Measurements from ENCODE around the gene PPP1R27.
A peak's percentile ranks its signal among the peaks of the same experiment; 100 is the strongest.
"Not testable (repeated sequence)": the region's sequence is repeated elsewhere in the genome, so short reads cannot be mapped to it uniquely, and the experiment has no call there.

The PPP1R27 gene

DNA sequence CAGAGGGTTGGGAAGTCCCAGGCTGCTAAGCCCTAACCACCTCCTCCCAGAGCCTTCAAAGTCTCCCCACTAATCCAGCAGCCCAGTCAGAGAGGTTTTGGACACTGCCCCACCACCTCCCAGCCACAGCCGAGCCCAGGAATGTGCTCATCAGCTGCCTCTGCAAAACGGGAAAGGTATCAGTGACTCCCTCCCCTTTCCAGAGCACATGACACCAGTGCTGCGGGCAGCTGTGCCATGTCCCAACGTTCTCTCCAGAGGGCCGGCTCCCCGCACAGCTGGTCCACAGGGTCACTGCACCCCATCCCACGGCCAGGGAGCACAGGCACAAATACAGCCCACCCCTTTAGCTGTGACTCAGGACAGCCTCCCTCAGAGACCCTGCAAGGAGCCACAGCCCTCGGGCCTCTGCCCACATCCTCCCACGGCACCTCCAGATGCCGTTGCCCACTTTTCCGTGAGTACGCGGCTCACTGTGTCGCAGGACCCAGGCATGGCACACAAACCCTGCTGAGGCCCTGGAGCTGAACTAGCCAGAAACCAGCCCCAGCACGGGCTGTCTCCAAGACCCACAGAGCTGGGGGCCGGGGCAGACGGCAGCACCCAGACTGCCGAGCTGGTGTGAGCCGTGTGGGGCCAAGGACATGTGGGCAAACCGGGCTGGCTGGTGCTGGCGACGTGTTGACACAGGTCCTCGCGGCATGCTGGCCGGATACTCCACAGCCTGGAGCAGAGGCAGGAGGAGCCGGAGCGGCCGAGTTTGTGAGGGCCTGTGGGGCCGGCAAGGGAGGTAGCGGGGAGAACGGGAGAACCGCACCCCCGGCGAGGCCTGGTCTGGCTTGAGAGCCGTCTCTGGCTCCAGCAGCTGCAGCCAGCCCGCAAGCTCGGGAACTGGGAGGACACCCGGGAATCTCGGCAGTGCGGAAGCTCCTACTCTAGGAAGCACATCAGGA lies 6.3 kb upstream of the PPP1R27 start:
- no peak for DNase-seq

DNA sequence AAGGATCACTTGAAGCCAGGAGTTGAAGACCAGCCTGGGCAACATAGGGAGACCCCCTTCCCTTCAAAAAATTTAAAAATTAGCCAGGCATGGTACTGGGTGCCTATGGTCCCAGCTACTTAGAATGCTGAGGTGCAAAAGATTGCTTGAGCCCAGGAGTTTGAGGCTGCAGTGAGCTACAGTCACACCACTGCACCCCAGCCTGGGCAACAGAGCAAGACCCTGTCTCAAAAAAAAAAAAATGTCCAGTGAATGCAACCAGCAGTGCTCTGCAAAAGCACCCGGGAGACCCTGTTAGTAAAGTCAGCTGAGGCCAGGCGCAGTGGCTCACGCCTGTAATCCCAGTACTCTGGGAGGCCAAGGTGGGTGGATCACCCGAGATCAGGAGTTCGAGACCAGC lies 5.2 kb upstream of the PPP1R27 start:
- DNase-seq: not testable (repeated sequence)

GRCh38 chr17:81839301-81839700 lies 4.5 kb upstream of the PPP1R27 start:
- DNase-seq: no peak

- DNase-seq: no peak
Measured at GRCh38 chr17:81838753-81839255, 4.0 kb upstream of the PPP1R27 start.

- no peak for DNase-seq
Measured at GRCh38 chr17:81837641-81838040, 2.8 kb upstream of the PPP1R27 start.

- no peak for DNase-seq
Measured at GRCh38 chr17:81833921-81834830, 674 bp downstream of the PPP1R27 start.

DNA sequence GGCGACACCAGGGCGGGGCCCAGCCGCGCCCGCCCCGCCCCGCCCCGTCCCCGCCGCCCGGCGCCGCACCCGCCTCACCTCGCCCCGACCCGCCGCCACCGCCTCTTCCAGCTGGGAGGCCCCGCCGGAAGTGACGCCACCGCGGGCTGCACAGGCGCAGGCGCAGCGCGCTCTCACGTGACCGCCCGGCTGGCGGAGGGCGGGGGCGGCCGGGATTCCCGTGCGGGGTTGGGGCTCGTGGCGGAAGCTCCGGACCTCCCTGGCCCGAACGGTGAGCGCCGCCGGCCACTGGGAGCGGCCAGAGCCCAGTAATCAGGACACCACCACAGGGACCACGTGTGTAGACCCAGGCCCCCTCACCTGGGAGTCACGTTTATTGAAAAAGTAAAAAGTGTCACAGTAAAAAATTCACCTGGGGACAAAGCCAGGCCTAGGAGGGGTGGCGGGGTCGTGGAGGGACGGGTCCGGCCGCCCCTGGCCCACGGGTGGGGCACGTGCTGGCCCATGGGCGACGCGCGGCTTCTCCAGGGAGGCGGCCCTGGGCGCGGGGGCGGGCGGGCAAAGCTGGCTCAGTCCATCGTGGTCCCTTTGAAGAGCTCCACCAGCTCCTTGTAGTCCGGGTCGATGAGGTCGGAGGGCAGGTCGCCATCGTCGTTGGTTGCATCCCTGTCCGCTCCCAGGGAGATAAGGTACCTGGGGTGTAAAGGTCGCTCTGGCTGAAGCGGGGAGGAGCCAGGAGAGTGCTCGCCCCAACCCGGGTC lies 1.5 kb downstream of the PPP1R27 start, which contains the start of gene MCRIP1:
TSS of gene MCRIP1 (minus strand) at position 132 of the 761 bp plus-strand sequence. CDS start 8,785 bp downstream, outside the sequence.
- DNase-seq: peak; percentile 82

DNA sequence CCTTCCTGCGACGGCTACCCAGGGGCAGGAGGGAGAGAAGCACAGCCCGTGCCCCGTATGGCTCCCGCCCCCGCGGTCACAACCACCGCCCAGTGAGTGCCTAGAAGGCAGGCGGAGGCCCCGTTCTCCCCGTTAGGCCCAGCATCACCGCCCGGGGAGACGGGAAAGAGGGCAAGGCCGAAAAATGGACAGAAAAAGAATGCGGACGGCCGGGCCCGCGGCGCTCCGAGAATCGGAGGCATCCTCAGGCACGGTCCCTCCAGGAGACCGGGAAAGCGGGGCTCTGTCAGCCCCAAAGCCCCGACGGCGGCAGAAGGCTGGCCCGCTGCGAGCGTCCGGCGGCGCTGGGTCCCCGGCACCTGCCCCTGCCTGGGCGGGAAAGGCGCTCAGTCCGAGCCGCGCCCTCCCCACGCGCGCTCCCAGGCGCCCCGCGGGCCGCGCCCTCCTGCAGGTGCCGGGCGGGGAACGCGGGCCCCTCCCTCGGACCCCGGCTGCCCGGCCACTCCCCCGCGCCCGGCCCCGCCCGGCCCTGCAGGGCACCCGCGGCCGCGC lies 2.2 kb downstream of the PPP1R27 start:
- peak; percentile 81 for DNase-seq

DNA sequence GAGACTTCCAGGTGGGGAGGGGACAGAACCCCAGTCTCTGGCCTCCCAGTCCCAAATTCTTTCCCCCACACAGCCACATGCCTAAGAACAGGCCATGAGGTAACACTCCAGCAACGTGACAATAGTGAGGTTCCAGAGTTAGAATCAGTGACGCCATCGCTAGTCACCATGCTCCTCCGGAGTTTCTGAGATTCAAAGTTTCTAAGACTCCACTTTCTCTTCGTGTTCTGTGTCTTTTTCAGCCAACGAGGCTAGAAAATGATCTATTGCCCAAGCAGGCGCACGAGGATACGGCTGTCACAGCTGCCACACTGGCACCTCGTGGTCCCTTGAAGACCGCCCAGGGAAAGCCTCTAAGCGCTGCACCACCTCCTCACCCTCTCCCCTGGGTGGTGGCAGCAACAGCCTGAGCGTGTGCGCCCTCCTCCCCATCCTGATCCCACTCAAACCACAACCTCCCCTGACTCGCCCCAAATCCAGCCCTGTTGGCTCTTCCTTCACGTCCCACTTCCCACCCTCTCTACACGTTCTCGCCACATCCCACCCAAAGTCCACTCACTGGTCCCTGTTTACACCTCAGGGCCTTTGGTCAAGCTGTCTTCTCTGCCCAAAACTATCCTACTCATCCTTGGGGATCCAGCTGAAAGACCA lies 2.8 kb downstream of the PPP1R27 start:
- peak; percentile 32 for DNase-seq

GRCh38 chr17:81831563-81831956 lies 3.3 kb downstream of the PPP1R27 start:
- DNase-seq: no peak

DNA sequence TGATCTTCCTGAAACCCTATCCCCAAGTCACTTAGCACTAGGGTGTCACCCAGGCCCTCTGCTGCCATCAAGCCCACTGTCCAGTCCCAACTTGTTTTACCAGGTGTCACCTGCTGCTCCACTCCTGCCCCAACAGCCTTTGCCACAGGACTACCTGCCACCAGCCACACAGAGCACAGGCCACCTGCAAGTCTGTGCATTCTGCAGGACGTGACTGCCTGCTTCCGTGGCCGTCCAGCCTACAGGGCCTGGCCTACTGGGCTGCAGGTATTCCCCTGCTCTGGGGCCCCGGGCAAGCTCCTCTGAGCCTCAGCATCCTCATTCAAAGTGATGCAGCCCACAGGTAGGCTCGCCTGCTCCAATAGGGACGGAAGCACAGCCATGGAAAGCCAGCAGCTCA lies 5.0 kb downstream of the PPP1R27 start:
- DNase-seq: no peak

DNA sequence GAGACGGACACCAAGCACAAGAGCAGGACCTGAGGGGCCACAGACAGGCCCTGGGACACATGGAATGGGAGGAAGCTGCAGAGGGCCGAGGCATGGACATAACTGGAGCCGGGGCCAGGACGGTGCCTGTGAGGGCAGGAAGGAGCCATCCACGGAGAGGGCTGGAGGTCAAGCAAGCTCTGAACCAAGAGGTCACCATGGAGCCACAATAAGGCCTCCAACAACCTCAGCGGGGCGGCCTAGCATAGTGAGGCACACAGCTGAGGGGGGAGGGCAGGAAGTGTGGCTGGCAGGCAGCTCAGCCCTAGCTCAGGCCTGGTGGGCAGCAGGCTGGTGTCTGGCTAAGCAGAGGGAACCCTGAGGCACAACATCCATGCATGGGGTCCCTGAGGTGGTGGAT lies 6.2 kb downstream of the PPP1R27 start:
- no peak for DNase-seq

DNA sequence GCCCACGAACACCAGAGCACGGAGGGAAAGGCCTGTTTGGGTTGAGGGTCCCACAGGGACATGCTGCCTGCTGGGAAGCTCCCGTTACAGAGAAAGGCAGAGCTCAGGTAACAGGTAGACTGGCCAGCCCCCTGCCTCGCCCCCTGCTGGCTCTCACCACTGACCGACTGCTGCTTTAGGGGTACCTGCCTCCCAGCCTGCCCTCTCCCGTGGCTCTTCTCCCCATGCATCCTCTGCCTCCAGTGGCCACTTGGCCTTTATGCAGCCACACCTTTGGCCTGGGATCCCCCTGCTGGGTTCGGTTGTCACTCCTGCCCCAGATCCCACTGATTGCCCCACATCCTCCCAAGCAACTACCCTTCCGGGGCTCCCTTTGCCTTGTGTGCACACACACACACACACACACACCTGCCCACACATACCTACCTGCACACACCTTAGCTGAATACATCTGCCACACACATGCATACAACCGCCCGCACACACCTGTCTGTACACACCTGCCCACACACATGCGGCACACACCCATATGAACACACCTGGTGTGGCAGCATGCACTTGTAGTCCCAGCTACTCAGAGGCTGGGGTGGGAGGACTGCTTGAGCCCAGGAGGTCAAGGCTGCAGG lies 8.9 kb downstream of the PPP1R27 start:
- DNase-seq: no peak

GRCh38 chr17:81824595-81824994 lies 10.3 kb downstream of the PPP1R27 start:
- DNase-seq: no peak

- no peak for DNase-seq
Measured at GRCh38 chr17:81823820-81824550, 10.9 kb downstream of the PPP1R27 start.

GRCh38 chr17:81822996-81823819 lies 11.6 kb downstream of the PPP1R27 start:
- no peak for DNase-seq

DNA sequence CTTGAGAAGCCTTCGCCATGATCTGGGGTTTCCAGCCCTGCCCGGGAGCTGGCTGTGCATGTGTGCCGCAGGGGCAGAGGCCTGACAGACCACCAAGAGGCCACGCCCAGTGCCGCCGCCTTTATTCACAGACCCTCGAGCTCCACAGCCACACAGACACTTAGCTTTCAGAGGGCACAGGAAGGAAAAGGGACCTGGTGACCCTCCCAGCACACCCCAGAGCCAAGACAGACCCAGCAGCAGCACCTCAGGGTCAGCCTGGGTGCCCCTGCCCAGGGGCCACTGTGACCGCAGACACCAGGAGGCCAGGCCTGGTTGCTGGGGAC lies 12.6 kb downstream of the PPP1R27 start:
- DNase-seq: no peak

DNA sequence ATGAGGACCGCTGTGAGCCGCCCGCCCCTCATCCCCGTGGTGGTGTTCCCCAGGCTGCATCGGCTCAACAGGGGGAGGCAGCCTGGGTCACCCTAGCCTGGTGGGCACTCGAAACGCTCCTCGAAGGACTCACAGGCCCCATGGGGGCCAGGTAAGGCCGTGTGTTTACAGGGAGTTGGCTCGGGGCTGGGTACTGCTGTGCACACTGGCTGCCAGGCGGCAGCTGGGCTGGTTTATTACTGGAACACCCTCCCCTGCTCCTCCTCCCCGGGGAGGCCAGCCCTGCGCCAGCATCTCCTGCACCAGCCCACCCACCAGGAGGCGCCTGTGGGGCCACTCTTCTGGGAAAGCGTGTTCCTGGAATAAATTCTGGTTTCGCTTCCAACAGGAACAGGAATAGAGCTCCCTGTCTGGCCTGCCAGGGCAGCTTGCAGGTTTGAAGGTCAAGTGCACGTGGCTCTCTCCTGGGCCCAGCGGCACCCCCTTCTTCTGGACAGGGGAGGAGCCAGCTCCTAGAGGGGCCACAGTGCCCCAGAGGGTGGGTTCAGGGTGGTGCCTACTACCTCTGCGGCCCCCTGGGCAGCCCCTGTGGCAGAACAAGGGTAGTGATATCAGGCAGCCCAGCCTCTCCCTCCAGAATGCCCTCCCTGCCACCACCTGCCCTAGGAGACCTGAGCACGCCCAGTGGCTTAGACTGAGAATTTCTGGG lies 13.1 kb downstream of the PPP1R27 start:
- DNase-seq: peak; percentile 89

- no peak for DNase-seq
Measured at GRCh38 chr17:81821147-81821546, 13.7 kb downstream of the PPP1R27 start.

All from SHP77 treated with DMSO at 0.1 percent for 48 hours (cell line).